UCSD-AML1 (cell line): Measurements from ENCODE around the gene UFD1.
A peak's percentile ranks its signal among the peaks of the same experiment; 100 is the strongest.

ENCODE experiments used
- DNase-seq: peaks from one replicate; lab custom pipeline; 2025; ENCODE audit not compliant: unreplicated experiment; lab: John Stamatoyannopoulos, UW

Gene UFD1

GRCh38 chr22:19497245-19497644 lies 18.3 kb upstream of the UFD1 start:
- DNase-seq, result peak; percentile 30

GRCh38 chr22:19496324-19496630 lies 17.3 kb upstream of the UFD1 start:
- DNase-seq, result no peak

GRCh38 chr22:19495562-19496323 lies 16.8 kb upstream of the UFD1 start:
- no peak for DNase-seq

GRCh38 chr22:19494676-19495173 lies 15.7 kb upstream of the UFD1 start:
- no peak for DNase-seq

GRCh38 chr22:19494001-19494560 lies 15.1 kb upstream of the UFD1 start:
- DNase-seq, result no peak

GRCh38 chr22:19492504-19493174 lies 13.6 kb upstream of the UFD1 start:
- no peak for DNase-seq

GRCh38 chr22:19490628-19491230 lies 11.7 kb upstream of the UFD1 start:
- no peak for DNase-seq

- no peak for DNase-seq
Measured at GRCh38 chr22:19488884-19489843, 10.2 kb upstream of the UFD1 start.

GRCh38 chr22:19488285-19488684 lies 9.3 kb upstream of the UFD1 start:
- no peak for DNase-seq

- no peak for DNase-seq
Measured at GRCh38 chr22:19483481-19484244, 4.7 kb upstream of the UFD1 start.

GRCh38 chr22:19482297-19482696 lies 3.3 kb upstream of the UFD1 start:
- DNase-seq, result no peak

GRCh38 chr22:19480789-19481188 lies 1.8 kb upstream of the UFD1 start:
- DNase-seq, result no peak

- no peak for DNase-seq
Measured at GRCh38 chr22:19480173-19480568, 1.2 kb upstream of the UFD1 start.

- DNase-seq, result peak; percentile 94
Measured at GRCh38 chr22:19479355-19480172, 571 bp upstream of the UFD1 start, which contains the start of gene CDC45. TSS of gene CDC45 (plus strand) at chr22:19479920. CDS start at chr22:19479969, 49 bp downstream.

GRCh38 chr22:19478045-19478900 lies 720 bp downstream of the UFD1 start:
- DNase-seq, result no peak

- no peak for DNase-seq
Measured at GRCh38 chr22:19477321-19478044, 1.5 kb downstream of the UFD1 start.

GRCh38 chr22:19476023-19476422 lies 3.0 kb downstream of the UFD1 start:
- no peak for DNase-seq
